Smooth muscle cell (in vitro differentiated cells): Measurements from ENCODE around the gene EMP3. TPM values are rescaled to one million over a fixed set of nuclear protein-coding genes. Genes with fewer than 3 reads are reported as not detected.
"Not testable (repeated sequence)": the region's sequence is repeated elsewhere in the genome, so short reads cannot be mapped to it uniquely, and the experiment has no call there.

Experiments
- DNase-seq: peaks from one replicate; lab custom pipeline; 2025; ENCODE audit not compliant: unreplicated experiment; lab: John Stamatoyannopoulos, UW
- H2AFZ ChIP-seq: fragments of 200-600 bp; sonication (generic); 2 replicates; pipeline ENCODE4 v1.6.0; 2016; ENCODE audit warnings: antibody characterized with exemption, low read depth, mild to moderate bottlenecking
- H3F3A ChIP-seq: fragments of 200-600 bp; sonication (generic); 2 replicates; pipeline ENCODE4 v1.6.0; 2017; ENCODE audit warnings: antibody characterized with exemption, low read depth
- H3K27ac ChIP-seq: fragments of 200-600 bp; sonication (generic); 2 replicates; pipeline ENCODE4 v1.5.1; 2016; ENCODE audit warnings: low read depth, mild to moderate bottlenecking
- H3K27me3 ChIP-seq: fragments of 200-600 bp; sonication (generic); 2 replicates; pipeline ENCODE4 v1.6.1; 2016; ENCODE audit warnings: low read depth, mild to moderate bottlenecking
- H3K36me3 ChIP-seq: fragments of 200-600 bp; sonication (generic); 2 replicates; pipeline ENCODE4 v1.5.1; 2016; ENCODE audit warnings: low read depth
- H3K4me1 ChIP-seq: fragments of 200-600 bp; sonication (generic); 2 replicates; pipeline ENCODE4 v1.5.1; 2016; ENCODE audit warnings: low read depth
- H3K4me2 ChIP-seq: fragments of 200-600 bp; sonication (generic); 2 replicates; pipeline ENCODE4 v1.6.0; 2016; ENCODE audit warnings: mild to moderate bottlenecking
- H3K4me3 ChIP-seq: fragments of 200-600 bp; sonication (generic); 2 replicates; pipeline ENCODE4 v1.5.1; 2016; ENCODE audit warnings: mild to moderate bottlenecking
- H3K79me2 ChIP-seq: fragments of 200-600 bp; sonication (generic); 2 replicates; pipeline ENCODE4 v1.6.0; 2016; ENCODE audit warnings: low read depth, mild to moderate bottlenecking
- H3K9ac ChIP-seq: fragments of 200-600 bp; sonication (generic); 2 replicates; pipeline ENCODE4 v1.6.0; 2016; ENCODE audit warnings: low read depth
- H3K9me3 ChIP-seq: fragments of 200-600 bp; sonication (generic); replicated peaks from 2 replicates; pipeline ENCODE4 v1.5.1; 2016; ENCODE audit warnings: low read depth
- H4K20me1 ChIP-seq: fragments of 200-600 bp; sonication (generic); 2 replicates; pipeline ENCODE4 v1.6.0; 2016; ENCODE audit warnings: low read depth
- CTCF ChIP-seq: fragments of 200-600 bp; sonication (generic); IDR thresholded peaks from 2 replicates; pipeline ENCODE4 v1.5.1; 2017; ENCODE audit warnings: borderline replicate concordance, mild to moderate bottlenecking, antibody characterized with exemption; ENCODE audit not compliant: insufficient read depth, poor library complexity, severe bottlenecking
- WGBS: methylation state at CpG from one replicate; pipeline ENCODE4 v1.1.7; 2016; ENCODE audit warnings: low lambda C conversion rate; 5-methylcytosine and 5-hydroxymethylcytosine counted together
- polyA plus RNA-seq: library from polyadenylated mRNA; unstranded; fragments of >200 nt; fragmentation: Nextera tagmentation; extraction: Ambion mirVana; gene quantifications from 2 replicates; pipeline ENCODE4 v1.2.1, GENCODE V29; 2016
- total RNA-seq: library from RNA; depleted of rRNA; stranded (reverse); fragments of >200 nt; gene quantifications from 2 replicates; pipeline ENCODE4 v1.2.3, GENCODE V29; 2014

The EMP3 gene
- total and polyA plus RNA-seq, 2 experiments from 2014 or later: 95.2 to 458 TPM

GRCh38 chr19:48284896-48285295 is 40.5 kb upstream of the EMP3 start:
- Histone ChIP-seq H3K79me2 (no peaks in the 10 kb centered on the region), H3K27ac (no peak overlapping the region), H3K4me3 (no peak overlapping the region), H3K4me1 (no peaks in the 10 kb centered on the region), H3K36me3 (no peaks in the 10 kb centered on the region), H3K4me2 (no peak overlapping the region), H3K9ac (no peak overlapping the region), H2AFZ (no peak overlapping the region), H3K27me3 (no peaks in the 10 kb centered on the region), H3F3A (no peaks in the 10 kb centered on the region), H4K20me1 (no peaks in the 10 kb centered on the region), H3K9me3 (no peaks in the 10 kb centered on the region)
- TF ChIP-seq CTCF: no peak
- DNase-seq: no peak
- 95% methylated on average over 4 of the region's 4 CpGs for WGBS

- H3K27me3 ChIP-seq: no peaks in the 10 kb centered on the region
- H3K9ac ChIP-seq: no peak overlapping the region
- WGBS: 94% methylated on average over 3 of the region's 3 CpGs
- H3K4me3 ChIP-seq: no peak overlapping the region
- no peak for DNase-seq
- H3K4me2 ChIP-seq: no peak overlapping the region
- no peaks in the 10 kb centered on the region for H3F3A ChIP-seq
- H2AFZ ChIP-seq: no peak overlapping the region
- no peaks in the 10 kb centered on the region for H3K9me3 ChIP-seq
- no peaks in the 10 kb centered on the region for H3K79me2 ChIP-seq
- no peak overlapping the region for H3K27ac ChIP-seq
- no peaks in the 10 kb centered on the region for H4K20me1 ChIP-seq
- no peaks in the 10 kb centered on the region for H3K4me1 ChIP-seq
- TF ChIP-seq CTCF: no peak
- no peaks in the 10 kb centered on the region for H3K36me3 ChIP-seq
Measured at GRCh38 chr19:48287748-48288147, 37.6 kb upstream of the EMP3 start.

- Histone ChIP-seq H3K4me2 (peak overlapping the region; percentile 95), H2AFZ (peak overlapping the region; percentile 96), H3K4me1 (no peaks in the 10 kb centered on the region), H4K20me1 (no peaks in the 10 kb centered on the region), H3K36me3 (no peaks in the 10 kb centered on the region), H3F3A (no peaks in the 10 kb centered on the region), H3K9ac (no peak overlapping the region), H3K9me3 (no peaks in the 10 kb centered on the region), H3K4me3 (peak overlapping the region; percentile 56), H3K27me3 (no peaks in the 10 kb centered on the region), H3K79me2 (no peaks in the 10 kb centered on the region), H3K27ac (no peak overlapping the region)
- DNase-seq: peak; percentile 22
- 1% methylated on average over 5 of the region's 10 CpGs for WGBS
- TF ChIP-seq CTCF: peak; percentile 26
Measured at GRCh38 chr19:48290401-48290770, 35.0 kb upstream of the EMP3 start.

DNA sequence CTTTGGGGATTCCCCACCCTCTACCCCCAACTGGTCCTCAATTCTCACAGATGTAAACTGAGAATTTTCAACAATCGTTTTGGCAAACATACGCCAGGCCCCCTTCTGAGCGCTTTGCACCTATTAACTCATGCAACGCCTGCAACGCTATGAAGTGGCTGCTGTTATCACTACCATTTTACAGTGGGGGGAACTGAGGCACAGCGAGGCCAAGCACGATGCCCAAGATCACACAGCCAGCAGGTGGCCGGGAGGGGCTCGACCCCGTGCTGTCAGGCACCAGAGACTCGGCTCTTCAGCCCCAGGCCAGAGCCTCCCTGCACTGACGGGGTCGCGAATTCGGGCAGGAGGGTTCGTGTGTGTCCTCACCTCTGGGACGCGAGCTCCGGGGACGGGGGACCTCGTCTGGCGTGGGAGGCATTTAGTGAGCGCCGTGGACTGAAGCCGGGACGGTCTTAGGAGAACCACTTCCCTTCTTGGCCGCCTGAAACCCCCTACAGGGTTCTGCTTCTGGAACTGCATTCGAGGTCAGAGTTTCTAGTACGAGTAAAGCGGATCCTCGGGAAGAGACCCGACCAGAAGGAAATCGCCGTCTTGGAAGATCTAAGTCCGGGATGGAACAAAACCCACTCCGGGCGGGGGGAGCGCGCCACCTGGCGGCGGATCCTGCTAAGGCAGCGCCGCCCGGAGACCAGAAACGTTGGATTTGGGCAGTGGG is 34.4 kb upstream of the EMP3 start:
- peak; percentile 55 for DNase-seq
- H3K79me2 ChIP-seq: no peaks in the 10 kb centered on the region
- peak overlapping the region; percentile 95 for H3K4me2 ChIP-seq

GRCh38 chr19:48291489-48291815 is 33.9 kb upstream of the EMP3 start:
- H3K27ac ChIP-seq, H3K36me3 ChIP-seq, H3K27me3 ChIP-seq, H3F3A ChIP-seq, H3K9ac ChIP-seq, H4K20me1 ChIP-seq, H3K4me3 ChIP-seq, H2AFZ ChIP-seq, H3K79me2 ChIP-seq, H3K4me1 ChIP-seq, DNase-seq, H3K4me2 ChIP-seq, H3K9me3 ChIP-seq: not testable (repeated sequence)
- 28% methylated on average over 10 of the region's 11 CpGs for WGBS

More for the DNA sequence above, 34.4 kb upstream of the EMP3 start:
- Histone ChIP-seq H3K27me3 (no peaks in the 10 kb centered on the region), H3F3A (no peaks in the 10 kb centered on the region), H3K4me1 (no peaks in the 10 kb centered on the region), H2AFZ (peak overlapping the region; percentile 96), H3K4me3 (peak overlapping the region; percentile 56), H3K27ac (no peak overlapping the region), H3K36me3 (no peaks in the 10 kb centered on the region), H3K9ac (no peak overlapping the region), H3K9me3 (no peaks in the 10 kb centered on the region), H4K20me1 (no peaks in the 10 kb centered on the region)
- TF ChIP-seq CTCF: peak; percentile 98
- under 1% methylated on average over 45 of the region's 45 CpGs for WGBS
